D341Med (cell line): ENCODE data around the gene NEIL1.
"Not testable (repeated sequence)": the region's sequence is repeated elsewhere in the genome, so short reads cannot be mapped to it uniquely, and the experiment has no call there.

Source experiments
- DNase-seq: peaks from one replicate; pipeline ENCODE4 v3.0.0; 2012; ENCODE audit warnings: low spot score

The NEIL1 gene

DNA sequence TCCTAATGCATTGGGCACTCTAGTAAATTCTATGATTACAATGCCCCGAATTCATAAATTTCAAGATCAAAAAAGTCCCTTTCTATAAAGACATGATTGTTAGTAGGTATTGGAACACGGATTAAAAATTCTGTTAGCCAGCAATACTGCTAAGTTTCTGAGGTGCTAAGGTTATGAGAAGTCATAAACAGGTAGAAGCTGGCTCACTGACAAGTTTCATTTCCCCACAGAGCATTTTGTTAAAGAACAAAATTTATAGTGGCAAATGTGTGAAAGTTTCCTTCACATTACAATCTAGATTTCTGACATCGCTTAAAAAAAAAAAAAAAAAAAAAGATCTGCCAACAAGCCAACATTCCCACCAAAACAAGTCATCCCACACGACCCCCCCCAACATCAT is 33.9 kb downstream of the NEIL1 start:
- no peak for DNase-seq

DNA sequence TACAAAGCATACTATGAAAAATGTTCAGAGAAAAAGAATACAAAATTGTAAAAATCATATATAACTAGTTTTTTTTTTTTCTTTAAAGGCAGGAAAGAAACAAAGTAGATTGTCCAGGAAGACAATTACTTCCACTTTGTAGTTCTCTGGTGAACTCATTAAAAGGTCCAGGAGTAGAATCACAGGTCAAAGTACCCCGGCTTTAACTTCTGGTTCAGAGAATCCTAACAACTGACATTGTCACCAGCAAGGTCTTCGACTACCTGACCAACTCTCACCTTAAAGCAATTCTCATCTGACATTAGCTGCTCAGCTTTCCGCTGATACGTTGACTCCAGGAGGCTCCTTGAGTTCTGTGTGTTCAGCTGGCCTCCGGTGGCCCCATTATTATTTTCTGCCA is 37.1 kb downstream of the NEIL1 start:
- DNase-seq = not testable (repeated sequence)

DNA sequence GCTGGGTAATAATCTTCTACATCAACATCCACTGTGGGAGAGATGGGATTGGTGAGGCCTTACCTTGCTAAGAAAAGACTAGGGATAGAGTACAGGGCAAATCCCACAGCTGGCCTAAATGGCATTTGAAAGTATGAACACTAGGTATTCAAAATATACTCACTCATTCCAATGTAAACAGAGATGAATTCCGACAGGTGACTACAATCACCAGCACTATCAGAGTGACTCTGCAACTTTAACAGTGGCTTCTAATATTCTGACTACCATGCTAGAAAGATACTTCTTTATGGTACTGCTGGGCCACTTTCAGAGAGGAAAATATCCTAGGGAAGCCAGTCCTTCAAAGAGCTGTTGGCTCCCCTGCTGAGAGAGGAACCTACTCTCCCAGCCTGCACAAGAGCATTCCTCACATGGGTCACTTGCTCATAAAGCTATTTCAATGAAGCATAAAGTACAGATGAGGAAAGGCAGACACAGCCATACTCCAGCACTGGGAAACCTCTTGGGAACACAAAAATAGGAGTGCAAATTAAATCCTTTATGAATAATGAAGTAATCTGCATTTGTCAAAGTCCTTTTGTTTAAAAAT is 43.0 kb downstream of the NEIL1 start:
- no peak for DNase-seq

GRCh38 chr15:75397494-75397893 is 50.7 kb downstream of the NEIL1 start:
- no peak for DNase-seq

DNA sequence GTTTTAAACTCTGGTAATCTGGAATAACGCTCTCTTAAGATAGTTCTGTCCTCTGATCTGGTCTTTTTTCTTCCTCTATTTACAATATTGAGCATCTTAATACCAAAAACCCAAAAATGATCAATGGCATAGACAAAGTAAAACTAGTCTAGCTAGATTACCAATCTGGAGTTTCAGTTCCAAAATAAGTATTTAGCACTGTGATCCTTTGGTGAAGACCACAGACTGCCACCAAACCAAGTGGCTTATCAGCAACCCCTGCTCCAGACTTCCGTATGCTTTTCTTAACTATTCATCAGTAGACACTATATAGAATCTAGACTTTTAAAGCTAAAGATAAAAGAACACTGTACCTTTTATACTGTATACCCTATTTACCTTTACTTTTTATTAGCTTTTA is 57.1 kb downstream of the NEIL1 start:
- no peak for DNase-seq
